ENCODE results near the gene CKS1B.
"Not testable (repeated sequence)": the region's sequence is repeated elsewhere in the genome, so short reads cannot be mapped to it uniquely, and the experiment has no call there.

CKS1B gene

GRCh38 chr1:154966111-154966510 lies 8.4 kb upstream of the CKS1B start:
- DNase-seq: no peak

- no peak for DNase-seq
Observed at GRCh38 chr1:154967331-154967950, 7.0 kb upstream of the CKS1B start.

- no peak for DNase-seq
Observed at GRCh38 chr1:154968731-154969130, 5.8 kb upstream of the CKS1B start.

- DNase-seq: no peak
Observed at GRCh38 chr1:154969246-154969645, 5.2 kb upstream of the CKS1B start.

- no peak for DNase-seq
Observed at GRCh38 chr1:154969860-154970452, 4.5 kb upstream of the CKS1B start.

- DNase-seq: peak; percentile 91
Observed at GRCh38 chr1:154970631-154971340, 3.7 kb upstream of the CKS1B start, which contains the start of gene SHC1. SHC1 (minus strand) TSS chr1:154970747; CDS start chr1:154970526, 221 bp downstream.

- no peak for DNase-seq
Observed at GRCh38 chr1:154971341-154971998, 3.0 kb upstream of the CKS1B start.

GRCh38 chr1:154972213-154972516 lies 2.3 kb upstream of the CKS1B start:
- peak; percentile 82 for DNase-seq

GRCh38 chr1:154972517-154973343 lies 1.8 kb upstream of the CKS1B start:
- DNase-seq: peak; percentile 89

GRCh38 chr1:154973344-154974101 lies 958 bp upstream of the CKS1B start:
- DNase-seq: peak; percentile 96

GRCh38 chr1:154974808-154975408 lies 427 bp downstream of the CKS1B start:
- peak; percentile 99 for DNase-seq

- DNase-seq: peak; percentile 69
Observed at GRCh38 chr1:154975409-154976059, 1.1 kb downstream of the CKS1B start.

GRCh38 chr1:154977762-154978161 lies 3.3 kb downstream of the CKS1B start:
- DNase-seq: not testable (repeated sequence)

- DNase-seq: no peak
Observed at GRCh38 chr1:154978360-154978759, 3.9 kb downstream of the CKS1B start.

GRCh38 chr1:154982341-154982740 lies 7.9 kb downstream of the CKS1B start:
- DNase-seq: no peak

- DNase-seq: peak; percentile 99
Observed at GRCh38 chr1:154982897-154983648, 8.6 kb downstream of the CKS1B start, which contains the start of gene FLAD1. FLAD1 (plus strand) TSS chr1:154983344; CDS start chr1:154983695, 351 bp downstream.

GRCh38 chr1:154983776-154984466 lies 9.4 kb downstream of the CKS1B start:
- DNase-seq: no peak

GRCh38 chr1:154986736-154987135 lies 12.3 kb downstream of the CKS1B start:
- not testable (repeated sequence) for DNase-seq

- DNase-seq: no peak
Observed at GRCh38 chr1:154987326-154987725, 12.8 kb downstream of the CKS1B start.
